Stomach (tissue), 9 donors: ENCODE measurements around the gene AP2S1. TPM values are rescaled to one million over a fixed set of nuclear protein-coding genes. Genes with fewer than 3 reads are reported as not detected.
"Not testable (repeated sequence)": the region's sequence is repeated elsewhere in the genome, so short reads cannot be mapped to it uniquely, and the experiment has no call there.

ENCODE experiments used
- DNase-seq, 2 donors: peaks; one replicate each; pipeline versions ENCODE4 v3.0.0 to v3.0.0-alpha.2; 2013 to 2019
- H3K27ac ChIP-seq, 5 donors: fragments of 200-600 bp in 4 of 5; sonication (generic) in 4 of 5; one replicate each; pipeline ENCODE4 v1.5.1; 2013 to 2019; ENCODE audit warnings: mild to moderate bottlenecking in 1 of 5, moderate library complexity in 1 of 5
- H3K27me3 ChIP-seq, 3 donors: fragments of 200-600 bp; sonication (generic); one replicate each; pipeline ENCODE4 v1.5.1; 2017 to 2019; ENCODE audit warnings: mixed run types in 1 of 3
- H3K36me3 ChIP-seq, 4 donors: fragments of 200-600 bp; sonication (generic); 1 replicate in 3 of 4; 2 replicates in 1 of 4; pipeline ENCODE4 v1.5.1; 2016 to 2019
- H3K4me1 ChIP-seq, 4 donors: fragments of 200-600 bp; sonication (generic); one replicate each; pipeline ENCODE4 v1.5.1; 2016 to 2019
- H3K4me3 ChIP-seq, 4 donors: fragments of 200-600 bp; sonication (generic) in 3 of 4; one replicate each; pipeline ENCODE4 v1.5.1; 2016 to 2019; ENCODE audit warnings: mild to moderate bottlenecking in 1 of 4
- H3K9me3 ChIP-seq, 4 donors: fragments of 200-600 bp; sonication (generic); one replicate each; pipeline ENCODE4 v1.5.1; 2016 to 2019
- CTCF ChIP-seq, 7 experiments: fragments of 450-650 bp in 4 of 7; fragments of 200-600 bp in 3 of 7; sonication (generic) in 3 of 7; IDR thresholded peaks; one replicate each; pipeline ENCODE4 v1.5.1; 2016 to 2019; ENCODE audit warnings: antibody characterized with exemption in 7 of 7, control low read depth in 2 of 7, mild to moderate bottlenecking in 1 of 7
- EP300 ChIP-seq: sonication (generic); formaldehyde crosslinking; IDR thresholded peaks from one replicate; pipeline ENCODE4 v1.6.1; 2017; ENCODE audit warnings: antibody characterized with exemption
- POLR2A ChIP-seq, 4 donors: fragments of 450-650 bp; IDR thresholded peaks; one replicate each; pipeline ENCODE4 v1.6.1; 2016; ENCODE audit warnings: antibody characterized with exemption in 4 of 4, control low read depth in 2 of 4, mild to moderate bottlenecking in 1 of 4, moderate library complexity in 1 of 4
- POLR2AphosphoS5 ChIP-seq, 3 donors: sonication (generic); formaldehyde crosslinking; IDR thresholded peaks; one replicate each; pipeline ENCODE4 v1.6.1; 2016; ENCODE audit warnings: antibody characterized with exemption in 3 of 3
- WGBS, 5 donors: extraction: QIAGEN DNeasy Blood & Tissue Kit in 3 of 5; methylation state at CpG; one replicate each; pipeline versions ENCODE4 v1.1.5 to v1.1.7; 2013 to 2018; 5-methylcytosine and 5-hydroxymethylcytosine counted together
- intact Hi-C: fragments of 100-400 bp; cut with DNase I; formaldehyde crosslinking; loops from one replicate; pipeline ENCODE4 v1.15.1; 2023; ENCODE audit warnings: low total_unique reads
- polyA plus RNA-seq, 3 donors: library from polyadenylated mRNA; stranded (reverse); fragments of 200-250 nt; gene quantifications; one replicate each; pipeline ENCODE4 v1.2.3, GENCODE V29; 2013
- total RNA-seq, 5 donors: library from RNA; depleted of rRNA; stranded (reverse); fragments of >200 nt; gene quantifications; one replicate each; pipeline versions ENCODE4 v1.1.0 to v1.2.3, GENCODE V29; 2014 to 2016
- donor health status: healthy with polysubstance abuse.
- donor health status: Bipolar disorder and iron deficiency.
- donor health status: healthy.

The AP2S1 gene
- total and polyA plus RNA-seq, 8 donors, result 4.9 to 191 (median 96.1) TPM

DNA sequence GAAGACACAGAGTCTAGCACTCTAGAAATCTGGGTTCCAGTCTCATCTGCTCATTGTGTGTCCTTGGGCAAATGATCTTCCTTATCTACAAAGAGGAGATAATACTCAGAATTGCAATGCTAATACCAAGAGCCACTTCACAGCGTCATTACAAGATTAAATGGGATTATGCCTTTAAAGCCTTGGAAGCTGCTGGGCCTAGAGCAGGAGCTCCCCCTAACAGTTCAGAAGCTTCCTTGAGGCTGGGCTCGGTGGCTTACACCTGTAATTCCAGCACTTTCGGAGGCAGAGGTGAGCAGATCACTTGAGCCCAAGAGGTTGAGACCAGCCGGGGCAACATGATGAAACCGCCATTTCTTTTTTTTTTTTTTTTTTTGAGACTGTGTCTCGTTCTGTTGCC, 27.6 kb downstream of the AP2S1 start:
- Histone ChIP-seq H3K27me3 (no peaks in the 10 kb centered on the region), H3K27ac (no peak overlapping the region), H3K36me3 (no peaks in the 10 kb centered on the region), H3K9me3 (no peaks in the 10 kb centered on the region), H3K4me3 (no peak overlapping the region), H3K4me1 (peaks cover 0 to 11% (median 7%) of the 10 kb centered on the region in 4 donors)
- no peak for DNase-seq
- 76 to 90% (median 84%) methylated on average over 6 of the region's 6 CpGs for WGBS, 5 donors
- intact Hi-C loops, result no loop called here
- TF ChIP-seq POLR2A (IDR thresholded peaks at IDR 0.05) (no peak), CTCF (IDR thresholded peaks at IDR 0.05) (no peak), EP300 (no peak), POLR2AphosphoS5 (IDR thresholded peaks at IDR 0.05) (no peak)

DNA sequence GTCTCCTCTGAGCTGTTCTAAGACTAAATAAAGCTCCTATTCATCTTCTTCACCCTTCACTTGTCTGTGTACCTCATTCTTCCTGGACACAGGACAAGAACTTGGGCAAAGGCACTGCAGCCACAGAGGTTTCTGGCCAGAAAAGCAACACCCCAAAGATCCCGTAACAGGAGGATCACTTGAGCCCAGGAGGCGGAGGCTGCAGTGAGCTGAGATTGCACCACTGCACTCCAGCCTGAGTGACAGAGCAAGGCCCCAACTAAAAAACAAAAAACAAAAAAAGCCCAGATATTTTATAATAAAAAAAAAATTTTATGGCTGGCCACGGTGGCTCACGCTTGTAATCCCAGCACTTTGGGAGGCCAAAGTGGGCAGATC, 28.2 kb downstream of the AP2S1 start:
- H3K27ac ChIP-seq, H3K9me3 ChIP-seq, intact Hi-C loops, DNase-seq, H3K4me3 ChIP-seq, H3K27me3 ChIP-seq, H3K36me3 ChIP-seq: not testable (repeated sequence)
- peaks cover 0 to 11% (median 7%) of the 10 kb centered on the region in 4 donors for H3K4me1 ChIP-seq
- WGBS, 5 donors, result 91 to 96% (median 92%) methylated on average over 4 of the region's 4 CpGs

DNA sequence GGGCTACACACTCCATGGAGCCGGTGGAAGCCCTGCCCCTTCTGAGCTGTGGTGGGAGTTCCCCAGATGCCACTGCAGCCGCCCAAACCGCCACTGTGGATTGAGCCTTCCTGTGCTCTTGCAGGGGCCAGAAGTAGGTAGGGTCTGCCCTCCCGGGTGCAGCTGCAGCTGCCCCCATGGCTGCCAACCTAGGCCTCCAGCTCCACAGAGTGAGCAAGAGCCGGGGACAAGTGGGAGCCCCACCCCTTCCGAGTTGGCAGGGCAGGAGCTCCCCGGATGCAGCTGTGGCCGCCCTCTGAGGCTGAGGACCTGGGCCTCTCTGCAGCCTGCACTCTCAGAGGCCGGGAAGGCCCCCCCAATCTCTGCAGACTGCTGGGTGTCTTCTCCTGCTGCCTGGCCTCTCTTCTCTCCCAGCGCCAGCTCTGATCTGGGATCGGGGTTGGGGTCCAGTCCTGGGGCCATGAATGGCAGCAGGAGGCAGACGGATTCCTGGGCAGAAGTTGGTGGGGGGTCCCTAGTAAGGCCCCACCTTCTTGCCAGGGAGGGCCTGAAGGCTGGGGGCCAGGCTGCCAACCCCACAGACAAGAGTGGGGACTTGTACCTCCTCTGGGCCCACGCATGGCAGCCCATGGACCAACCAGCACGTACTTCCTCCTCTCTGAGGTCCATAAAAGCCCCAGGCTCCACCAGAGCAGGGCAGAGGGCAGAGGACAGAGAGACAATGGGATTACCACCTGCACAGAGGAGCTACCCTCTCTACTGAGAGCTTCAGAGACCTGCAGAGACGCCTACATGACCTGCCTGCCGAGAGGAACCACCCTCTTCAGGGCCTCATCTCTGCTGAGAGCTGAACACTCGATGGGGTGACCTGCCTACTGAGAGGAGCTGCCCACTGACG, 28.9 kb downstream of the AP2S1 start:
- peak in 1 of 2 donors; percentile 49 for DNase-seq

DNA sequence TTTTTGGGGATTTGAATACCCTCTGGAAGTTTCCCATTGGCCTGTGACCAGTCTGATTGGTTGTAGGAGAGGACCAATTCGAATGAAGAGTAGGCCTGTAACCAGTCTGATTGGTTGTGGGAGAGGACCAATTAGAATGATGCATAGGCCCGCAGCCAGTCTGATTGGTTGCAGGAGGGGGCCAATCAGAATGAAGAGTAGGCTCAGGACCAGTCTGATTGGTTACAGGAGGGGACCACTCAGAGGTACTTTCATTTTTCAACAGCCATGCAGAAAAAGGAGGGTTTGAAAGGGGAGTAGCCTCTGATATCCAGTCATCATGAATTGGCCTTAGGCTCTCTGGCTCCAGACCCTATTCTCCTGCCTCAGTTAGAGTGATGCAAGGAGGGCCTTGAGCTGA, 31.8 kb downstream of the AP2S1 start:
- Histone ChIP-seq H3K9me3 (no peaks in the 10 kb centered on the region), H3K27ac (no peak overlapping the region), H3K4me1 (peaks cover 10 to 23% (median 15%) of the 10 kb centered on the region in 4 donors), H3K4me3 (no peak overlapping the region), H3K27me3 (no peaks in the 10 kb centered on the region), H3K36me3 (no peaks in the 10 kb centered on the region)
- no peak for DNase-seq
- intact Hi-C loops, result no loop called here
- TF ChIP-seq CTCF (IDR thresholded peaks at IDR 0.05) (no peak), POLR2AphosphoS5 (IDR thresholded peaks at IDR 0.05) (no peak), POLR2A (IDR thresholded peaks at IDR 0.05) (no peak), EP300 (no peak)
- WGBS, 5 donors, result 87 to 95% (median 94%) methylated on average over 2 of the region's 2 CpGs

More for the DNA sequence above, 28.9 kb downstream of the AP2S1 start:
- H3K4me1 ChIP-seq, result peaks cover 0 to 11% (median 7%) of the 10 kb centered on the region in 4 donors
- intact Hi-C loops, result no loop called here
- H3K9me3 ChIP-seq, result no peaks in the 10 kb centered on the region
- 56 to 76% (median 68%) methylated on average over 15 to 18 of the region's 18 CpGs for WGBS, 5 donors
- H3K4me3 ChIP-seq, result no peak overlapping the region
- H3K27me3 ChIP-seq, result no peaks in the 10 kb centered on the region
- peak overlapping the region in 1 of 5 donors; percentile 59 for H3K27ac ChIP-seq
- no peaks in the 10 kb centered on the region for H3K36me3 ChIP-seq
- no peak for TF ChIP-seq POLR2AphosphoS5 (IDR thresholded peaks at IDR 0.05)
- TF ChIP-seq POLR2A (IDR thresholded peaks at IDR 0.05), result no peak

GRCh38 chr19:46815833-46816627, 34.6 kb downstream of the AP2S1 start:
- no peaks in the 10 kb centered on the region for H3K27me3 ChIP-seq
- no peak for DNase-seq
- 81 to 87% (median 86%) methylated on average over 17 to 18 of the region's 18 CpGs for whole genome bisulfite sequencing, 5 donors
- H3K36me3 ChIP-seq, result no peaks in the 10 kb centered on the region
- H3K9me3 ChIP-seq, result no peaks in the 10 kb centered on the region
- TF ChIP-seq POLR2AphosphoS5 (IDR thresholded peaks at IDR 0.05), result no peak
- no peak overlapping the region for H3K4me3 ChIP-seq
- H3K4me1 ChIP-seq, result peaks cover 16 to 27% (median 23%) of the 10 kb centered on the region in 4 donors
- H3K27ac ChIP-seq, result no peak overlapping the region
- intact Hi-C loops, result no loop called here
